Right cardiac atrium (tissue), 5 donors: ENCODE results near the gene SLX1A. TPM values are rescaled to one million over a fixed set of nuclear protein-coding genes. Genes with fewer than 3 reads are reported as not detected.

Experiments
- polyA plus RNA-seq: library from polyadenylated mRNA; stranded (reverse); fragments of 200-250 nt; gene quantifications from one replicate; pipeline ENCODE4 v1.2.3, GENCODE V29; 2013
- total RNA-seq, 4 donors: library from RNA; stranded (reverse); fragmentation: NEBNext Ultra II Directional; extraction: Animal tissue kit (Norgen Biotek cat#: 25700); gene quantifications; one replicate each; pipeline ENCODE4 v1.2.1, GENCODE V29; 2021
- donor health status: healthy with polysubstance abuse.
- donor health status: DM: no; HTN: yes; CAD: no.
- donor health status: DM: no; HTN: no; CAD: no.
- donor health status: DM: no; HTN: yes; CAD: no; lungs with severe emphysema.
- donor health status: DM: yes; HTN: yes; CAD: no.

Gene SLX1A
- total and polyA plus RNA-seq, 5 donors = 8.9 to 24.6 (median 18.6) TPM

Other genes starting within 250 kb of the SLX1A start
- gene TMEM219, start 231.8 kb upstream of the SLX1A start, total RNA-seq = 10 to 100 TPM; 79.7 to 90.4 (median 82.1) TPM
- 97.4 TPM for gene TMEM219, start 231.8 kb upstream of the SLX1A start, polyA plus RNA-seq
- gene TAOK2, start 220.0 kb upstream of the SLX1A start, total RNA-seq = 10 to 100 TPM; 37.2 to 40.1 (median 39.4) TPM
- gene TAOK2, start 220.0 kb upstream of the SLX1A start, polyA plus RNA-seq = 38.3 TPM
- 10 to 100 TPM; 11.6 to 21.7 (median 17.5) TPM for gene HIRIP3, start 198.3 kb upstream of the SLX1A start, total RNA-seq
- gene HIRIP3, start 198.3 kb upstream of the SLX1A start, polyA plus RNA-seq = 19.1 TPM
- gene INO80E, start 197.6 kb upstream of the SLX1A start, total RNA-seq = 10 to 100 TPM; 32.7 to 44.6 (median 37.1) TPM
- gene INO80E, start 197.6 kb upstream of the SLX1A start, polyA plus RNA-seq = 59.1 TPM
- gene DOC2A, start 182.8 kb upstream of the SLX1A start, total RNA-seq = under 1 TPM; 0.40 to 0.59 (median 0.47) TPM
- 0.77 TPM for gene DOC2A, start 182.8 kb upstream of the SLX1A start, polyA plus RNA-seq
- gene C16orf92, start 170.7 kb upstream of the SLX1A start, total RNA-seq = not detected
- not detected for gene C16orf92, start 170.7 kb upstream of the SLX1A start, polyA plus RNA-seq
- not detected for gene TLCD3B, start 162.6 kb upstream of the SLX1A start, total RNA-seq
- not detected for gene TLCD3B, start 162.6 kb upstream of the SLX1A start, polyA plus RNA-seq
- gene ALDOA, start 128.1 kb upstream of the SLX1A start, total RNA-seq = 1,000 to 10,000 TPM; 2,625 to 3,581 (median 3,363) TPM
- 3,115 TPM for gene ALDOA, start 128.1 kb upstream of the SLX1A start, polyA plus RNA-seq
- 10 to 100 TPM; 31.3 to 40.8 (median 36.0) TPM for gene PPP4C, start 117.9 kb upstream of the SLX1A start, total RNA-seq
- 51.8 TPM for gene PPP4C, start 117.9 kb upstream of the SLX1A start, polyA plus RNA-seq
- gene TBX6, start 102.0 kb upstream of the SLX1A start, total RNA-seq = 1 to 10 TPM in 2 of 4 donors, under 1 TPM in 2; 0.67 to 1.2 (median 1.0) TPM
- gene TBX6, start 102.0 kb upstream of the SLX1A start, polyA plus RNA-seq = 0.93 TPM
- gene YPEL3, start 97.7 kb upstream of the SLX1A start, total RNA-seq = 10 to 100 TPM; 54.4 to 79.2 (median 71.2) TPM
- 118 TPM for gene YPEL3, start 97.7 kb upstream of the SLX1A start, polyA plus RNA-seq
- gene GDPD3, start 80.3 kb upstream of the SLX1A start, total RNA-seq = 1 to 10 TPM; 1.3 to 3.7 (median 3.2) TPM
- 2.6 TPM for gene GDPD3, start 80.3 kb upstream of the SLX1A start, polyA plus RNA-seq
- gene MAPK3, start 70.7 kb upstream of the SLX1A start, total RNA-seq = 10 to 100 TPM; 55.9 to 67.8 (median 64.3) TPM
- 78.1 TPM for gene MAPK3, start 70.7 kb upstream of the SLX1A start, polyA plus RNA-seq
- gene CORO1A, start 10.3 kb upstream of the SLX1A start, total RNA-seq = 10 to 100 TPM; 10.3 to 22.4 (median 14.6) TPM
- gene CORO1A, start 10.3 kb upstream of the SLX1A start, polyA plus RNA-seq = 7.3 TPM
- gene BOLA2B, start 209 bp upstream of the SLX1A start, total RNA-seq = 10 to 100 TPM; 75.2 to 89.6 (median 84.6) TPM
- gene BOLA2B, start 209 bp upstream of the SLX1A start, polyA plus RNA-seq = 184 TPM
- 10 to 100 TPM in 3 of 4 donors, 1 to 10 TPM in 1; 9.6 to 14.0 (median 10.8) TPM for gene SULT1A3, start 5.4 kb downstream of the SLX1A start, total RNA-seq
- 10.0 TPM for gene SULT1A3, start 5.4 kb downstream of the SLX1A start, polyA plus RNA-seq
- 1 to 10 TPM; 3.1 to 5.3 (median 4.3) TPM for gene NPIPB13, start 54.6 kb downstream of the SLX1A start, total RNA-seq
- gene NPIPB13, start 54.6 kb downstream of the SLX1A start, polyA plus RNA-seq = 2.0 TPM
- 10 to 100 TPM; 43.0 to 50.9 (median 45.1) TPM for gene CD2BP2, start 161.4 kb downstream of the SLX1A start, total RNA-seq
- gene CD2BP2, start 161.4 kb downstream of the SLX1A start, polyA plus RNA-seq = 31.8 TPM
- 10 to 100 TPM; 23.4 to 27.7 (median 25.4) TPM for gene TBC1D10B, start 176.6 kb downstream of the SLX1A start, total RNA-seq
- 19.1 TPM for gene TBC1D10B, start 176.6 kb downstream of the SLX1A start, polyA plus RNA-seq
- gene MYL11, start 180.9 kb downstream of the SLX1A start, total RNA-seq = under 1 TPM in 2 of 4 donors, not detected in 2; 0.35 to 0.94 TPM
- 0.86 TPM for gene MYL11, start 180.9 kb downstream of the SLX1A start, polyA plus RNA-seq
- 1 to 10 TPM; 1.1 to 3.6 (median 2.7) TPM for gene SEPTIN1, start 188.7 kb downstream of the SLX1A start, total RNA-seq
- gene SEPTIN1, start 188.7 kb downstream of the SLX1A start, polyA plus RNA-seq = 1.6 TPM
- 1 to 10 TPM; 6.2 to 8.0 (median 7.5) TPM for gene ZNF48, start 201.5 kb downstream of the SLX1A start, total RNA-seq
- gene ZNF48, start 201.5 kb downstream of the SLX1A start, polyA plus RNA-seq = 3.6 TPM
- gene ZNF771, start 213.7 kb downstream of the SLX1A start, total RNA-seq = 10 to 100 TPM in 1 of 4 donors, 1 to 10 TPM in 3; 4.4 to 11.9 (median 7.0) TPM
- 5.0 TPM for gene ZNF771, start 213.7 kb downstream of the SLX1A start, polyA plus RNA-seq
- 10 to 100 TPM; 26.9 to 46.2 (median 30.5) TPM for gene DCTPP1, start 236.2 kb downstream of the SLX1A start, total RNA-seq
- 20.9 TPM for gene DCTPP1, start 236.2 kb downstream of the SLX1A start, polyA plus RNA-seq